GM12878 (cell line): ENCODE measurements around the gene USP47. TPM values are rescaled to one million over a fixed set of nuclear protein-coding genes. Genes with fewer than 3 reads are reported as not detected.

ENCODE experiments used
- ATAC-seq: fragments of 200-7000 bp; cut with Tn5 transposase; 3 replicates; pipeline ENCODE4 v1.9.1; 2020; ENCODE audit warnings: mild to moderate bottlenecking, moderate library complexity
- BruUV-seq: library from RNA; stranded (reverse); fragments of 400-500 nt; replicated peaks from 2 replicates; lab custom pipeline; 2021; lab: Mats Ljungman, UMichigan
- CTCF ChIA-PET: fragments of 300-600 bp; sonication (Branson Sonifier 250); formaldehyde crosslinking; extraction: SDS; loops from one replicate; lab custom pipeline; 2021; ENCODE audit warnings: inconsistent platforms; lab: Yijun Ruan, JAX
- POLR2A ChIA-PET: fragments of 350-600 bp; formaldehyde crosslinking; extraction: SDS; loops from one replicate; lab custom pipeline; 2021; ENCODE audit warnings: inconsistent platforms; lab: Charles Lee
- RAD21 ChIA-PET: fragments of 300-600 bp; sonication (Branson Sonifier 250); formaldehyde crosslinking; loops from one replicate; lab custom pipeline; 2023; ENCODE audit warnings: antibody characterized with exemption; ENCODE audit not compliant: unreplicated experiment; lab: Charles Lee
- SMC1A ChIA-PET: fragments of 300-600 bp; sonication (Branson Sonifier 250); formaldehyde crosslinking; loops from one replicate; lab custom pipeline; 2023; ENCODE audit not compliant: unreplicated experiment, uncharacterized antibody; lab: Charles Lee
- DNase-seq: peaks from one replicate; pipeline ENCODE4 v3.0.0-alpha.2; 2011; ENCODE audit warnings: low read depth, low spot score
- FAIRE-seq: peaks from 3 replicates; lab custom pipeline; 2011; peaks lifted over from hg19 to GRCh38; lab: Jason Lieb, UNC
- H2AFZ ChIP-seq: 2 replicates; pipeline ENCODE4 v1.6.0; 2011; ENCODE audit warnings: low read depth, low read length, control low read depth; ENCODE audit not compliant: control insufficient read depth
- H3K27ac ChIP-seq: 2 replicates; pipeline ENCODE4 v1.5.1; 2011; ENCODE audit warnings: control low read depth; ENCODE audit not compliant: control insufficient read depth, insufficient read depth
- H3K27me3 ChIP-seq, 2 experiments: replicated peaks in 1 of 2; 2 replicates each; pipeline versions ENCODE4 v1.6.0 to v1.6.1; 2011; ENCODE audit warnings: low read length in 1 of 2; ENCODE audit not compliant: control insufficient read depth in 2 of 2, insufficient read depth in 2 of 2
- H3K36me3 ChIP-seq, 2 experiments: 2 replicates each; pipeline ENCODE4 v1.5.1; 2011; ENCODE audit warnings: low read length in 1 of 2; ENCODE audit not compliant: control insufficient read depth in 2 of 2, insufficient read depth in 2 of 2
- H3K4me1 ChIP-seq: 2 replicates; pipeline ENCODE4 v1.6.1; 2011; ENCODE audit warnings: mild to moderate bottlenecking, low read length, moderate library complexity, mixed read lengths; ENCODE audit not compliant: control insufficient read depth, insufficient read depth
- H3K4me2 ChIP-seq: 2 replicates; pipeline ENCODE4 v1.6.0; 2011; ENCODE audit warnings: control low read depth; ENCODE audit not compliant: control insufficient read depth, insufficient read depth
- H3K4me3 ChIP-seq: fragments of 200-600 bp; sonication (generic); 2 replicates; pipeline ENCODE4 v1.5.1; 2016
- H3K79me2 ChIP-seq: 2 replicates; pipeline ENCODE4 v1.6.0; 2011; ENCODE audit warnings: low read length; ENCODE audit not compliant: control insufficient read depth, insufficient read depth
- H3K9ac ChIP-seq: 2 replicates; pipeline ENCODE4 v1.8.0; 2011; ENCODE audit warnings: low read length, control low read depth, mixed read lengths; ENCODE audit not compliant: control insufficient read depth, insufficient read depth
- H3K9me3 ChIP-seq: replicated peaks from 3 replicates; pipeline ENCODE4 v1.5.1; 2011; ENCODE audit warnings: mild to moderate bottlenecking, low read length; ENCODE audit not compliant: control insufficient read depth, insufficient read depth
- H4K20me1 ChIP-seq: 2 replicates; pipeline ENCODE4 v1.6.0; 2011; ENCODE audit not compliant: control insufficient read depth, insufficient read depth
- CHD1 ChIP-seq: IDR thresholded peaks from 2 replicates; pipeline ENCODE4 v1.6.1; 2012; ENCODE audit warnings: low read depth, low read length, improper control_type of control experiment
- E2F8 ChIP-seq: fragments of 450-650 bp; IDR thresholded peaks from 2 replicates; pipeline ENCODE4 v1.6.1; 2018; ENCODE audit warnings: mild to moderate bottlenecking, low read depth, moderate library complexity; ENCODE audit not compliant: partially characterized antibody
- IKZF1 ChIP-seq: fragments of 450-650 bp; conservative IDR thresholded peaks from 2 replicates; pipeline ENCODE4 v1.6.1; 2017; ENCODE audit warnings: antibody characterized with exemption, mild to moderate bottlenecking
- MXI1 ChIP-seq: fragments of 150-350 bp; IDR thresholded peaks from 2 replicates; pipeline ENCODE4 v1.6.1; 2011; ENCODE audit warnings: low read depth, mild to moderate bottlenecking, inconsistent platforms, low read length, improper control_type of control experiment
- NR2C1 ChIP-seq: fragments of 450-650 bp; IDR thresholded peaks from 2 replicates; pipeline ENCODE4 v1.6.1; 2017; ENCODE audit warnings: antibody characterized with exemption, mild to moderate bottlenecking, moderate library complexity
- PKNOX1 ChIP-seq: fragments of 450-650 bp; IDR thresholded peaks from 2 replicates; pipeline ENCODE4 v1.6.1; 2016; ENCODE audit warnings: mild to moderate bottlenecking
- PML ChIP-seq: IDR thresholded peaks from 2 replicates; pipeline ENCODE4 v1.6.1; 2012; ENCODE audit warnings: low read length, inconsistent platforms
- RAD21 ChIP-seq: IDR thresholded peaks from 2 replicates; pipeline ENCODE4 v1.6.1; 2011; ENCODE audit warnings: mild to moderate bottlenecking, low read depth, low read length, moderate library complexity; ENCODE audit not compliant: insufficient read depth
- TAF1 ChIP-seq: IDR thresholded peaks from 2 replicates; pipeline ENCODE4 v1.6.1; 2011; ENCODE audit warnings: mild to moderate bottlenecking, low read depth, low read length, borderline replicate concordance
- WGBS: methylation state at CpG from one replicate; pipeline ENCODE4 v1.1.6; 2016; ENCODE audit warnings: low lambda C conversion rate; ENCODE audit not compliant: insufficient replicate concordance, insufficient coverage; ENCODE audit errors: missing lambda C conversion rate; 5-methylcytosine and 5-hydroxymethylcytosine counted together
- in situ Hi-C: fragments of 300-500 bp; cut with MboI; formaldehyde crosslinking; loops from 9 replicates; pipeline ENCODE4 v1.14.3; 2018; ENCODE audit warnings: mixed read lengths
- intact Hi-C: fragments of 100-400 bp; cut with micrococcal nuclease; formaldehyde crosslinking; loops from one replicate; pipeline ENCODE4 v1.14.2; 2022; ENCODE audit not compliant: unreplicated experiment
- polyA plus RNA-seq, 11 experiments: library from polyadenylated mRNA; depleted of rRNA in 4 of 11; unstranded in 6 of 11; stranded (reverse) in 5 of 11; fragments of >200 nt; fragmentation: Nextera tagmentation in 4 of 11; fragmentation: Illumina TruSeq in 1 of 11; extraction: Ambion mirVana in 4 of 11; extraction: Trizol in 1 of 11; gene quantifications; 1 replicate in 1 of 11; 2 replicates in 10 of 11; pipeline versions ENCODE4 v1.2.1 to v1.2.3, GENCODE V29; 2011 to 2016; ENCODE audit warnings: inconsistent platforms in 2 of 11, missing spikeins in 2 of 11, low read depth in 1 of 11
- total RNA-seq, 4 experiments: library from RNA; depleted of rRNA in 3 of 4; stranded (reverse); fragments of >200 nt in 3 of 4; fragmentation: Illumina TruSeq in 1 of 4; extraction: Trizol in 1 of 4; gene quantifications; 2 replicates each; pipeline versions ENCODE4 v1.2.1 to v1.2.3, GENCODE V29; 2013 to 2021

Gene USP47
- total and polyA plus RNA-seq, 10 of the 15 experiments (the other 5 are each of a cell fraction or from before 2014, with no cell fraction given) = 13.9 to 54.0 (median 31.6) TPM

- H4K20me1 ChIP-seq = no peaks in the 10 kb centered on the region
- H3K27ac ChIP-seq = no peak overlapping the region
- ATAC-seq (no peak), FAIRE-seq (peak; percentile 59), DNase-seq (no peak)
- ChIA-PET POLR2A (no interaction called here), CTCF (interaction anchor here (0.6 kb wide), 1 partner anchor 49 kb away, joined by 4 read pairs; no protein-coding TSS in a partner anchor), SMC1A (interaction anchor here (1.0 to 1.2 kb wide), 2 partner anchors 54 to 55 kb away, joined by 3 to 4 read pairs; no protein-coding TSS in a partner anchor), RAD21 (no interaction called here)
- no peak overlapping the region for H2AFZ ChIP-seq
- peaks cover 0 to 3% of the 10 kb centered on the region in 2 experiments; a peak in 1 of 4 replicates for H3K36me3 ChIP-seq
- no peaks in the 10 kb centered on the region for H3K27me3 ChIP-seq
- H3K4me1 ChIP-seq = no peaks in the 10 kb centered on the region
- in situ Hi-C loops = no loop called here
- no peak for TF ChIP-seq IKZF1
- no peak for TF ChIP-seq MXI1
- no peak for TF ChIP-seq TAF1
- no peak for TF ChIP-seq NR2C1
- TF ChIP-seq RAD21 = no peak
- no peak for TF ChIP-seq E2F8
- no peak for TF ChIP-seq PKNOX1
- TF ChIP-seq PML = no peak
- TF ChIP-seq CHD1 = no peak
- H3K9me3 ChIP-seq = no peaks in the 10 kb centered on the region
- H3K9ac ChIP-seq = no peak overlapping the region
- 48% methylated on average over 2 of the region's 2 CpGs for WGBS
- no TSS peak for BruUV-seq
- intact Hi-C loops = loop anchor here (5.0 kb wide), 1 partner anchor 101 kb away; no protein-coding TSS in a partner anchor
- H3K4me2 ChIP-seq = no peak overlapping the region
- no peaks in the 10 kb centered on the region for H3K79me2 ChIP-seq
- H3K4me3 ChIP-seq = no peak overlapping the region
These were observed 56.9 kb downstream of the USP47 start for GRCh38 chr11:11898648-11899047.
